Hematopoietic multipotent progenitor cell treated with erythropoietin and hydrocortisone succinate and interleukin-3 and kit ligand, for 4 days (in vitro differentiated cells): ENCODE measurements around the gene CAVIN2.

Source experiments
- DNase-seq: peaks from one replicate; pipeline ENCODE4 v3.0.0-alpha.2; 2015

Gene CAVIN2

DNA sequence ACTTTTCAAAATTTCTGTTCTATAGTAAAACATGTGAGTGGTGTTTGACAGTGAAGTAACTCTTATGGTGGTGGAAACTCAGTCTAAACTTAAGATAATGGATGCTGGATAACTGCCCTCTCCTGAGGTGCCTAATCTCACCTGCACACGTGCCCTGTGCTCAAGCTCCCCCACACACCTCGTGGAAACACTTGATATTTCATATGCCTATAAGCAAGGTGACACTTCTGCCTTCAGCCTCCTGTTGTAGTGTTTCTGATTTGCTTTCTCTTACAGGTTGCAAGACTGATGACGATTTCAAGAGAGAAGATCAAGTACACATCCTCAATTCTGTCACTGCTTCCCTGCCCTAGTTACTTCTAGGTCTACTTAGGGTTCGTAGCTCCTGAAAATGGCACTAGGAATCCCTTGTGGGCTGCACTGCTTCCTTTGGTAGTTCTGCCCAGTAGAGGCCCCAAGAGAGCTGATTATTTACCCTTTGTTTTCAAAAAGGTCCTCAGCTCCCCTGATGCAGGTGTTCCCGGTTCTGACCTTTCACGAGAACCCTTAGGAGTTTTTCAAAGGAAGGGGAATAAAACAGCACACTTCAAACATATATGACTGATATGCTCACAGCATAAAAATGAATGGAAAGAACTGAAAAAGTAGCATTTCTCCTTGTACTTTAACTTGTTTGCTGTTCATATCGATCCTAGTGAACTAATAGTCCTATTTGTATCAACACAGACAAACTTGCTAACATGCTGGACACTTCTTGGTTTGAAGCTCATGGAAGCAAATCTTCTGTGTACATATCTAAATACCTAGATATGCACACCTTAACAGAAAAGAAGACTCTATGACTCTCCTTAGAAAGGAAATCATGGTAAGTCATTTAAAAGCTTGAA lies 6.7 kb downstream of the CAVIN2 start:
- peak; percentile 58 for DNase-seq

DNA sequence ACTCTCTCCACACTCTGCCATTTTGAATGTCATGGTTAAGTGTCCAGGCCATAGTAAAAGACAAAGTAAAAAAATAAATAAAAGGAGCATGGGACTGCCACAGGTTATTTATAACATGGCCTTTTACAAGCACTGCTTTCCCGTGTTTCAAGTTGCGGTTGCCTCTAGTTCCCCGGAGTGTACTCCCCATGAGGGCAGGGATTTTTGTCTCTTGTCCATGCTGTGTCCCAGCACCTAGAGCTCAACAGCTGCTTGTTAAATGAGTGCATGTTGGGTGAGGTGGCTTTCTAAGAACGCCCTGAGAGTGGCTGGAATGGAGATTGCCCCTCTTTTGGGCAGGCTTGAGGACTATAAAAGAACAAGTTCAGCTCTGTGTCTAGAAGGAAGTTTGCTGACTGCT lies 8.4 kb downstream of the CAVIN2 start:
- no peak for DNase-seq

DNA sequence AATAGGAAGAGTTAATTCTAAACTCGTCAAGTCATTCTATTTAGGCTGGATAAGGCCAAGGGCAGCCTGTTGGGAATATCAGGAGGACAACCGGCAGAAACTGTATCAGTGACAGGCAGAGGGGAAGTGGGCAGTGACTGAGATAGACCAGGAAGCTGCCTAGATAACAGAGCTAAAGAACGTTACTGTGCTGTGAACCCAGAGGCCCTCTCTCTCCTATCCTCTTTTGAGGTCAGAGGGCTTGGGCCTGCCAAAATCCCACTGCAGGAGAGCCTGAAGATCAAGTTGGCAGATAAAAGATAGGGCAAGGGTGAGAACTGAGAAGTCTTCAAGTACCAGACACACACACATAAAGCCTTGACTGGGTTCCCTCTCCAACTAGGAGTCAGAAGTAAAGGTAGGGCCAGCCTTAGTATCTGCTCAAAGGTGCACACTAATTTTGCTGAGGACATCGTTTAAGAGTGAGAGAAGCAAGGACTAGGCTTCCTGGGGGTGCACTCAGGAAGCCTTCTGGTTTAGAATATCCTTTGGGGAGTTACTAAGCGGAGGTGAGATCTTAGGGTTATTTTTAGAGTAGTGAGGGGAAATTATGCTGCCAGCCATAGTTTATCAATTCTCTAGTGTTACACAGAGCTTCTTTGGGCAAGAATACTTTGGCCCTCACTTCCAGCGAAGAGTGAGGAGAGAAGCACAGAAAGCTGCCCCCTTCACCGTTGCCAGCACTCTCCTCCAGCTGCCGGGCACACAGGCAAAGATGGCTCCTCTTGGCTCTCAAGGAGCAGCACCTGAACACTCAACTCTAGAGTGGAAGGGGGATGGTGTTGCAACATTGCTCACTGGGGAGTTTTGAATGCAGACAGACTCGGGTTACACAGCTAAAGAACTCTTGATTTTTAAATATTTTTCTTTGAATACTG lies 9.8 kb downstream of the CAVIN2 start:
- peak; percentile 95 for DNase-seq

DNA sequence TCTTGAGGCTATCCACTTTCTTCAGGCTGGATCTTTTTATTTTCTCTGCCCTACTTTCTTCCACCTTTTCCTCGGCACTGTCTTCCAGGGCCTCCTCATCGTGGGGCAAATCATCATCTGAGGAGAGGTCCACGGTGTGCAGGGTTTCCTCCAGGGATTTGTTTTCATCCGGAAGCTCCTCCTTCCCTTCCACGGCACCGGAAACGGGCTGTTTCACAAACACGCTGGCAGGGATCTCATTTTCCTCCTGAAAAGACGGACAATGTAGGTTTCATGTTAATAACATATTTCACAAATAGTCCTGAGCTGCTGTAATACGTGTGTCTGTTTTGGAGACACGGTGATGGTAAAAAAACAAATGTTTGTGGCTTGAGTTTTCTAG lies 10.4 kb downstream of the CAVIN2 start:
- DNase-seq, result no peak

DNA sequence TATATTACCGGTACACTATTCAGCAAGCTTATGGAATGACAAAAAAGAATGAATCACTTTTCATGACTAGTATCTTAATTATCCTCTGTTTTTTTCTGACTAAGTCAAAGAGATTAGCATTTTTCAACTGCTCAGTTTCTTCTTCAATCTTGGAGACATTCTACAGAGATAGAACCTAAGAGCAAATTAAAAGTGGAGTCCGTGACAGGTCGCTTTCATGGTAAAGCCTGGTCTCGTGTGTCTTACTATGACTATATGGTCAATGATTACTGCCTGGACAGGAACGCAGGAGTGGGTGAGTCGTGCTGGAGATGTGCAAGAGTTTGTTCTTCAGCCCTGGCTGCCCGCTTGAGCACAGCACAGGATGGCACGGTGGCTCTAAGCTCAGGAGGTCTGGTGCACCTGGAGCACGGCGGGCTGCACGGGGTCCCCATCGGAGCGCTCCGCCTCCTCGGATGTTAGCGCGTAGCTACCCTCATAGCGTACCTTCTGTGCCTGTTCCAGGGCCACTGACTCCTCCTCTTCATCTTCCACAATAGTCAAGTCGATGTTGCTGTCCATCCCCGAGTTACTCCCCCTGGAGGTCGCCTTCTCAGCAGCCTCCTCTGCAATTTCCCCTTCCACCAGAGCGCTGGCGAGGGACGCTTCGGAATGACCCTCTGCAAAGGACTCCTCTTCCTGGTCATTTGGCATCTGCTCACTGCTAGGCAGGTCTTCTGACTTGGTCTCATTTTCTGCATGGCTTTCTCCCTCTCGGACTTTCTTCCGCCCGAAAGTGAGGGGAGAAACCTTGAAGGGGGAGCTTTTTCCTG lies 11.1 kb downstream of the CAVIN2 start:
- DNase-seq, result no peak

DNA sequence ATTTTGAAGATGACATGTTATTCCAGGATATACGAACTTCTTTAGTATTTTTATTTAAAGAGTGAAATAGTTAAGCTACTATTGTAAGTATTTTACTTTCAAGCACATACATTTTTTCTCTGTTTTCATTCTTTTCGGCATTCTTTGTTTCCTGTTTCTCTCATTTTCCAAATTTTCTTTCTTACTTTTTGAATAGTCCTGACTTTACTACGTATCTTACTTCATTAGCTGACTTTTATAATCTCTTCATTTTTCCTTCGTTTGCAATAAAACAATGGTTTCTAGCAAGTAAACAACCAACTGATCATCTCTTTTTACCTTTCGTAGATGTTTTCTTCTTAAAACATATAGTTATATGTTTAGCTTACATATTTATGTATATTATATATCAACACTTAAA lies 11.8 kb downstream of the CAVIN2 start:
- DNase-seq, result no peak

DNA sequence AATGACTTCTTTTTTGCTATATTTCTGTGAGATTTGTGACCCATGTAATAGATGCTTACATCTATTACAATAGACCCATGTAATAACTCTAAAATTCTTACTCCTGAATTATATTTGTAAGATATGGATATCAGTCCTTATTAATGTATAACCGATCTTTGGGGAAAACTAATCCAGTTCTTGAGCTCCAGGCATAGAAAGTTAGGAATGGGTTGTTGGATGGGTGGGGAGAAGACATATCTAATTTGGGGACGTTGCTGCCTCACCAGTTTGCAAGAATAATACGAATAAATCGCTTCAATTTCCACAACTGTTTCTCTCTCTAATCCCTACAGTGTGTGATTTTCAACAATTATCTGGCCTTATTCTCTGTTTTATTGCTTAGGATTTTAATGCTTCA lies 13.5 kb downstream of the CAVIN2 start:
- DNase-seq, result no peak

DNA sequence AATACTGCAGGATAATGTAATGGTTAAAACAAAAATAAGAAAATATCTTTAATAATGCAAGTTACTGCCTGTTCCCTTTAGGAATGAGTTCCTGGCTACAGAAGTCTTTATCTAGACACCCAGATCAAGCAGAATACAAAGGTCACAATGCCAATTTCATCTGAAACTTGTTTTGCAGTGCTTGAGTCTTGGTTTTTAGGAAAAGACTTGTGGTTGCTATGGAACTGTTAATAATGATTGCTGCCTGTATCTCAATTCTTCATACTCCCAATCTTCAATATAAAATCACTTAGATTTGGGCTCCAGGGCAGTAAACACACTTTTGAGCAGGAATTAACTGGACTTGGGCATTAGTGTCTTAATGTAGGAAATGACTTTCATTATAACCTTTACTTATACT lies 14.2 kb downstream of the CAVIN2 start:
- DNase-seq, result peak; percentile 17

DNA sequence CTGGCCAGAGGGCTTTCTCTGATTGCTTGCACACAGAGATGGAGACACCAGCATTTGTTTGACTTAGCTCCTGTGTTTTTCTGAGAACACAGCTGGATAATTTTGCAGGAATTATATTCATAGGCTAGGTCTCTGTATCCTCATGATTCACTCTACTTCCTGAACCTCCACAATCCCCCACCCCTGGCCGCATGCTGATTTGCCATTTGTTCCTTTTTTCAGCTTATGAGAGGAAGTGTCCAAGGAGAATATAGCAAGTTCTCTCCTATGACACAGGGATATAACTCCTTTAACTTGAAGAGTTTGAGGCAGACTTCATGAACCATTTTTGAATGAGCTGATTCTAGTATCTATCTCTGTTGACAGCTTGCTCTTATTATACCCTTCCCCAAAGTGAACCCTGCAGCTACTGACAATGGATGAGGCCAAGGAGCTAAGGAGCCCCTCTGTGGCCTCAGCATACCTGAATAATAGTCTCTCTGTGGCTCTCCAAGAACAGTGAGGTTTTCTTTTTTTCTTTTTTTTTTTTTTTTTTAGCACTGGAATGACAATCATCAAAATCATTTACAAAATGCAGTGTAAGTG lies 15.4 kb downstream of the CAVIN2 start:
- DNase-seq, result peak; percentile 52

DNA sequence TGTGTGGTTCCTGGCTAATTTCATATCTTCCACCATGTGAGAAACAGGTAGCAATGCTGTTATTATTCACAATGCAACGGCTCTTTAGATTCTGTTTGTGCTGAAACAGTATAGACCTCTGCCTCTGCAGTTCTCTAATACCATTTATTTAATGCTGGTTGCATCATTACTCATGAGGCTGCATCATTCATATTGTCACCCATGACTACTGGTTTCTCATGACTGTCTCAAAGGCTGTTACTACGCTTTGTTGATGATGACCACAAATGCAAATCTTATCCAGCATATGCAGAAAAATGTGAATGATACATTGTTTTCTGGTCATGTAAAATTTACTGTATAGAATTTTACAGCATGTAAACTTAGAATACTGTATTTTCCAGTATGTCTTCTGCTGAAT lies 22.5 kb downstream of the CAVIN2 start:
- DNase-seq, result no peak

DNA sequence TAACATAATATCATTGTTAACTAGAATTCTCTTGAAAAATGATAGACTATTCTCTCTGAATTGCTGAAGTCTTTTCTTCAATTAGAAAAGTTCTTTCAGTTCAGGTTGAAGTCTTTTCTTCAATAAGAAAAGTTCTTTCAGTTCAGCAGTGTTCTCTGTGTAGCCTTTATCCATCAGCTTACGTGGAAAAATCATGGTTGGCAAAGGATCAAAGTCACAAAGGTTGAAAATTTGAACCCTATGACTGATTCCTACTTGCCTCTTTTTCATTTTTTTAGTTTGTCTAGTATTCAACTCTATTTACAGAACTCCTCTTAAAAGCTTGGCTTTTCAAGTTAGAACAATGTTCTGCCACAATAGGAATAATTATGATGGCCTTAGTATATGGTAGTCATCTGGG lies 25.8 kb downstream of the CAVIN2 start:
- no peak for DNase-seq

DNA sequence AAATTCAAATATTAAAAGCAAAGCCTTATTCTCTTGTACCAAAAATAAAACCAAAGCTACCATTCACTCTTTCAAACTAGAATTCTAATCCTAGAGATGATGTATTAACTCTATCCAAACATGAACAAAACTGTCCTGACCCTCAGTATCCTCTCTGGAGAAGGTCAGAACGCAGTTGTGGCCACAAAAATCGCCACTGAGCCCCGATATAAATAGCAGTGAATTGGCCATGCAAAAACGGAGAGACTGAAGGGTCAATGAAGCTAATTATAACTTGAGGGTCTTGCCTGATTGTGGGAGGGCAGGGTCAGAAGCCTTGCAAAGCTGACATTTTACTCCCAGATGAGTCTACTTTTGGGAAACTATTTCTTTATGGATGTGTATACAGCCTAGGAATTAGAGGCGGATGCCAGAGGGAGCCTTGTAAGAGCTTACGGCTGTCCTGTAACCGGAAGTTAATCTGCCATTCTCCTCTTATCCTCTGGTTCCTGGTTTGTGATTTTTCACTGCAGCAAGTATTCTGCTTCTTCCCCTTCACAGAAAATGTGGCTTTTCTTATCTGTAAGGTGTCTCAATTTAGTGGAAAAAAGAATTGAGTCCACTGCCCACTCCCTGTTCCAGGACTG lies 28.1 kb downstream of the CAVIN2 start:
- DNase-seq, result peak; percentile 50

DNA sequence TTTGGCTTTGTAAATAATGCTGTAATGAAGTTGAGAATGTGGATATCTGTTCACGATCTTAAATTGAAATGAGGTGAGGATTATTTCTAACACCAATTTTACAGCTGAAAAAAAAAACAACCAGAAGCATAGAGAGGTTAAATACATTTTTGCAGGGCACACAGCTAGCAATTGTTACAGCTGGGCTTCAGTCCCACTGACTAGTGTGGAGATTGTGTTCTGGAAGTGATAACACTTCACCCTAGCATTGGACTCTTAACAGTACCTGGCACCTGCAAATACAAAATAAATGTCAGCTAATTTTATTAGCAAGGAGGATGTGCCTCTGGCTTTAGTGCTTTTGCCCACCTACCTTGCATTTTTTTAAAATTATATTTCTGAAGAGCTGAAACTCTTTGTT lies 28.8 kb downstream of the CAVIN2 start:
- DNase-seq, result no peak

DNA sequence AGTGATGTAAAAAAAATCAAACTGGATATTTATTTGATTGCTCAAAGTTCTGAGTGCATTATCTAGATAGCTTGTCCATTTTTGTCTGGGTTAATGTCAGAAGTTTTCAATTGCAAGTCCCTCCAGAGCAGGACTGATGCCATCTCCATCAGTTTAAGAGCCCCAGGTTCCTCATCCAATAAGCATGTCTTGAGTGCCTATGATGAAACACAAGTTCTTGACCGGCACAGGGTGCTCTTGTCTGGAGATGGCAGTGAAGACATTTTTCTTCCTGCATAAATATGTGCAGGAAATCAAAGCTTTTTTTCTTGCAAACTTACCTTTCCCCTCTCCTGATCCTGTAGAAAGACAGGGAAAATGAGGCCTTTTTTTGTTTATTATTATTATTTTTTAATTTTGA lies 31.9 kb downstream of the CAVIN2 start:
- DNase-seq, result no peak

DNA sequence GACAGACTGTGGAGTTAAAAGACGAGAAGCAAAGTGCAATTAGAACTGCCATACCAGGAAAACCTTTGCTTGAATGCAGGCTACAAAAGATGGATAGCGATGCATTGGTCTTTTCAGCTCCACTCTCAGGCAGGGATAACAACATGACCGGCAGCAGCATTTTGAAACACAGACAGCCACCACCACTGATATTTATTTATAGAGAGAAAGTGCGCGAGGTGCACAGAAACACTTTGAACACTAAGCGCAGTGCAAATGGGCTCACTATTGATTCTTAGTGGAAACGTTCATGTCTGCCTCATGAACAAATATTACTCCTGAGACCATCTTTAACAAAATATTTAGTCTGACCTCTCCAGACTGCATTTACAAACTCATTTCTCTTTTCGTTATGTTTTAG lies 32.9 kb downstream of the CAVIN2 start:
- DNase-seq, result no peak

DNA sequence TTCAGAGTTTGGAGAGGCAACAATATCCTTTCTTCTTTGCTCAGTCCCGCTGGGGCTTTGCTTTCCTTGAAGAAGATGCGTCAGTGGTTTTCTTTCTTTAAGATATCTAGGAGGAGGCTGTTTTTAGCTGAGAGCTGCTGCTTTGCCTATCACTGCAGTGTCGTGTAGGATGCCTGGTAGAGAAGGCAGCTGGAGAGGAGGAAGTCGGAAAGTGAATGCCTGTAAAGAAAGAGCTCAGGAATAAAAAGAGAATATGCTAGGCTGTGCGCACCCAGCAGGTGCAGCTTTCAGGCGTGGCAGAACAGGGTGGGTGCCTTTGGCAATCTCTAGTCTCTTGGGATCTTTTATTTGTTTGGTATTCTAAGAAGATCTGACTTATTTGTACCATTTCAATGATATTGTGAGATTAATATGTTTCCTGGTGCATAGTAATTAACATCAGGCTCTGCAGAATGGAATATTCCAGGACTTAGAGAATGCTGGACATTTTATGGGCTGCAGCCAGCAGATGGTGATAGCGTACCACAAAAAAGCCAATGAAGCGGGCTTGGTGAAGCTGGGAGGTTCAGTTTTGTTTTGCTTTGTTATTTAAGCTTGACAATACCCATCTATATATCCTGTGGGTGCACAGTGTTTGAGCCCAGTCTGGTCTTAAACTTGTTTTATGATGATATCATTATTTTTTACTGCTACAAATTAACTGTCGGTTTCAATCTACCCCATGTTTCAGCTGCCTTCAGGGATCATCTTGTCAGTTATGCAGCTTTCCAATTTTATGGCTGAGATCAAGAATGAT lies 34.9 kb downstream of the CAVIN2 start:
- peak; percentile 88 for DNase-seq

DNA sequence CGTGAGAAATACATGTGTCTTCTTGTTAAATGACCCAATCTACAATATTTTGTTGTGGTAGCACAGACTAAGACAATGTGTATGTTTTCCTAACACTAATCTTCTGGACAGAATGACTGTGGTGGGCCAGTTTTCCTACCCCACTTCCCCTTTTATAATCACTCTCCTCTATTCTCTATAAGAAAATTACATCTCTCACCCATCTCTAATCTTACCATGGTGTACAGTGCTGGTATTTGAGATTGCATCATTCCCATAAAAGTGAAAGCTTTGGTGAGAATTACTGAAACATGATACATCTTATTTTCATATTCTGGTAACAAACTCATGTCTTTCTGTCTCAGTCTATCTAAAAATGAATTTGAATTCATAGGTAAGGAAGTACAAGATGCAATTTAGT lies 40.5 kb downstream of the CAVIN2 start:
- DNase-seq, result peak; percentile 61

DNA sequence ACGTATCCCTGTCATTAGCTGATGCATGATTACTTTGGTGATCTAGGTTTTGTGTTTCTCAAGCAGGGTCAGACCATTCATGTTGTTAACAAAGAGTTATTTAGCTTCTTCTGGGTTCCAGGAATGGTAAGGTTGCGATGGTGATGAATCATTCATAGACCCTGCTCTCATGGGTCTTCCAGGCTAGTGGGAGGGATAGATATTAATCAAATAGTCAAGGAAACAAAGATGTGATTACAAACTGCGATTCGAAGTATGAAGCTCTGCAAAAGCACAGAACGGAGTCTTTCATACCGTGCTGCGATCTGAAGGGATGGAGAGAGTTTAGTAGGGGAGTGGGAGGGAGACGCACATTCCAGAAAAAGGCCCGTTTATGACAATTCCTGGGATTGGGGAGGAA lies 42.1 kb downstream of the CAVIN2 start:
- DNase-seq, result no peak

DNA sequence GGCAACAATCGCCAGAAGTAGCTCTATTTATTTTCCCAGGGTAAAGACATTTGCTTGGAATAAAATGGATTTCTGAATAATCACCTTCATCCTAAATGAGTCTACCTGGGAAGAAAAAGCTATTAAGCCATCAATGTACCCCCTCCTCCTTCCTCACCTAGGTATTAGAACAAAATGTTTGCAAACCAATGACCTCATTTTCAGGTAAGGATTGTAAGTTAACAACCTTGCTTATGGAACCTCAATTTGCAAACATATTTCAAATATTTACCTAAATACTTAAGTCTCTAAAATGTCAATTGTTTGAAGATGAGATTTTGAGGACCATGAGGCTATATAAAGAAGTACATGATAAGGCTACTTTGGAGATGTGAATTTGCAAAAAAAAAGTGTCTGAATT lies 43.9 kb downstream of the CAVIN2 start:
- no peak for DNase-seq

DNA sequence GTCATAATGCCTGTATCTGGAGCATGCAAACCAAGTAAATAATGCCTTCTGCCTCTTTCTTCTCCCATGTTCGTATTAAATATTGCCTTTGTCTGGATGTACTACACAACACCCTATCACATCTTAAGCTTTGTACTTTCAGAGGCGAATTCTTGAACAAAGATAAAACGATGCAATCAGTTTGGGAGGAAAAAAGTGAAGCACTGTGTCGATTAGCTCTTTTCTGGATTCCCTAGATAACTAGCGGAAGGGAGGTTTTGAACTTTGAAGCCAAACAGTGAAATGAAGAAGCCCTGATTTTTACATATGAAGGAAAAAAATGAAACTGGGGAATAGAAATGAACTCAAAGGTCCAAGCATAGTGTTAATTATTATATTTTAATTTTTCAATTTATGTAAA lies 44.7 kb downstream of the CAVIN2 start:
- no peak for DNase-seq

DNA sequence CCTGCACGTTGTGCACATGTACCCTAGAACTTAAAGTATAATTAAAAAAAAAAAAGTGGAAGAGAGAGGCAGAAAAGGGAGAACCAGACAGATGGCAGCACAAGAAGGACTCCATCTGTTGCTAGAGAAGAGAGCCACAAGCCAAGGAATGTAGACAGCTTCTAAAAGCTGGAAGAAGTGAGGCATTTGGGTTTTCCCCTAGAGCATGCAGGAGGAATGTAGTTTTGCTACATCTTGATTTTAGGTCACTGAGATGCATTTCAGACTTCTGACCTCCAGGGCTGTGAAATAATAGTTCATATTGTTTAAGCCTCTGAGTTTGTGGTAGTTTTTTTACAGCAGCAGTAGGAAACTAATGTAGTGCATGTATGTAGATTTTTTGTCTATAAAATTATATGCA lies 46.0 kb downstream of the CAVIN2 start:
- no peak for DNase-seq
